Measurements from ENCODE around the gene ELMO2.

ELMO2 gene

DNA sequence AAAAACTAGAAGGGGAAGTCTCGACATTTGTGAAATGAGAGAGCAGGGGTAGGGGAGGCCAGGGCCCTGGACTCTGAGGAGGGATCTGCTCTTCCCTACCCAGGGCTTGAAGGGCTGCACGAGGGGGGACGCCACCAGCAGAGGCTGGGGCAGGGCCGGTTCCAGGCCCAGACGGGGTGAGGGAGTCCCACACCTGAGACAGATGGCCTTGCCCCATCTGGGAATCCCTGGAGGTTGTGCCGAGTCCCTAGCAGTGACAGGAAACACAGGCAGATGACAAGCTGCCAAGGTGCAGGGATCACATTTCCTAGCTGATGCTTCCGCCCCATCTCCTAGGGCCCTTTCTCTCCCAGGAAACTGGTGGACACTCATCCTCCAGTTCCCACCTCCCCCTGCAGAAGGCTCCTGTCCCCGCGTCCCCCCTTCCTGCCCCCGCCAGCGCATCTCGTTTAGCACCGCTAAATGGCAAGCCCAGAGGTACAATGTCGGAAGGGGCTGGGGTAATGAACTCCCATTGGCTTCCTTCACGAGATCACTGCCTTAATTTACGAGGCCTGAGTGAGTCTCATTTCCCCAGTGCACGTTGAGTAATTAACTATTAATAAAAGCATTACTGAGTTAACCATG is 63.0 kb downstream of the ELMO2 start:
- H3K4me3 ChIP-seq (ENCODE audit: low read depth, low read length) = no peak overlapping the region
- TF ChIP-seq, protein P1, sequence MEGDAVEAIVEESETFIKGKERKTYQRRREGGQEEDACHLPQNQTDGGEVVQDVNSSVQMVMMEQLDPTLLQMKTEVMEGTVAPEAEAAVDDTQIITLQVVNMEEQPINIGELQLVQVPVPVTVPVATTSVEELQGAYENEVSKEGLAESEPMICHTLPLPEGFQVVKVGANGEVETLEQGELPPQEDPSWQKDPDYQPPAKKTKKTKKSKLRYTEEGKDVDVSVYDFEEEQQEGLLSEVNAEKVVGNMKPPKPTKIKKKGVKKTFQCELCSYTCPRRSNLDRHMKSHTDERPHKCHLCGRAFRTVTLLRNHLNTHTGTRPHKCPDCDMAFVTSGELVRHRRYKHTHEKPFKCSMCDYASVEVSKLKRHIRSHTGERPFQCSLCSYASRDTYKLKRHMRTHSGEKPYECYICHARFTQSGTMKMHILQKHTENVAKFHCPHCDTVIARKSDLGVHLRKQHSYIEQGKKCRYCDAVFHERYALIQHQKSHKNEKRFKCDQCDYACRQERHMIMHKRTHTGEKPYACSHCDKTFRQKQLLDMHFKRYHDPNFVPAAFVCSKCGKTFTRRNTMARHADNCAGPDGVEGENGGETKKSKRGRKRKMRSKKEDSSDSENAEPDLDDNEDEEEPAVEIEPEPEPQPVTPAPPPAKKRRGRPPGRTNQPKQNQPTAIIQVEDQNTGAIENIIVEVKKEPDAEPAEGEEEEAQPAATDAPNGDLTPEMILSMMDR (IDR thresholded peaks at IDR 0.05; ENCODE audit: low read depth, low read length) = no peak
- TF ChIP-seq POLR2A (IDR thresholded peaks at IDR 0.05; ENCODE audit: extremely low read depth, insufficient read length) = no peak
- TF ChIP-seq, protein P2, sequence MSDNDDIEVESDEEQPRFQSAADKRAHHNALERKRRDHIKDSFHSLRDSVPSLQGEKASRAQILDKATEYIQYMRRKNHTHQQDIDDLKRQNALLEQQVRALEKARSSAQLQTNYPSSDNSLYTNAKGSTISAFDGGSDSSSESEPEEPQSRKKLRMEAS (IDR thresholded peaks at IDR 0.05; ENCODE audit: low read depth, low read length) = no peak
- TF ChIP-seq MYC (IDR thresholded peaks at IDR 0.05; ENCODE audit: low read depth, low read length) = no peak
- DNase-seq (ENCODE audit: low read depth) = no peak

DNA sequence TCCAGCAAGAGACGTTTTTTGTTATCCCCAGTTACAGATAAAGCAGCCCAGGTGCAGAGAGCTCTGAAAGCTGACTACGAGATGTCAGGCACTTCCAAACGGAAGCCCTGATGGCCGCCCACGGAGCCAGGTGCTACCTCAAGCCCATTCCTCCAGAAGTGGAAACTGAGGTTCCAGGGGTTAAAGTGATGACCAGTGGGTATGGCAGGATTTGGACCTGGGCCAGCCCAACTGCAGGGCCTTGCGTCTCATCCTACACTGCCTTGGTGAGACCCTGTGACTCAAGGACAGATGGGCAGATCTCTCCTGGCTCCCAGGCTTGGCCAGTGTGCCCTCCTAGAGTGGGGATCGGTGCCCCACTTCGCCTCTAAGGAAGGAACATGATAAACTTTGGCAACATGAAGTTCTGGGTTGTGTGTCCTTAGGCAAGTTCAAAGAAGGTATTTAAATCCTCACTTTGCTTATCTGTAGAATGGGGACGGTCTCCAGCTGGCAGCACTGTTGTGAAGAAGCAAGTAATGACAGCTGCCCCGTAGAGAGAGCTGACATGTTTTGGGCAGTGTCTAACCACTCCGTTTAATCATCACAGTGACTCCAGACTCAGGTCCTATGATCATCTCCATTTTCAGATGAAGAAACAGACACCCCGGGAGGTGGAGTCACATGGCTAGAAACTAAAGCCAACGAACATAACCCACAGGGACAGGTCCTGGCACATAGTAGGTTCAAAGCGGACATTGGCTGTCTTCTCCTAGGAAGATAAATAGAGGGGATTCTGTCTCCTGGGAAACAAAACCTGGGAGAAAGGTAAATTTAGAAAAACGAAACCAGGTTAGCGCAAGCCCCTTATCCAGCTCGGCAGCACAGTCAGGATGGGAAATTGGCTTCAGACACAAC is 63.7 kb downstream of the ELMO2 start:
- TF ChIP-seq POLR2A (IDR thresholded peaks at IDR 0.05; ENCODE audit: extremely low read depth, insufficient read length) (no peak), MYC (IDR thresholded peaks at IDR 0.05; ENCODE audit: low read depth, low read length) (no peak)
- TF ChIP-seq, protein P1 (IDR thresholded peaks at IDR 0.05; ENCODE audit: low read depth, low read length) = no peak
- TF ChIP-seq, protein P2 (IDR thresholded peaks at IDR 0.05; ENCODE audit: low read depth, low read length) = no peak
- no peak overlapping the region for H3K4me3 ChIP-seq (ENCODE audit: low read depth, low read length)
- no peak for DNase-seq (ENCODE audit: low read depth)

DNA sequence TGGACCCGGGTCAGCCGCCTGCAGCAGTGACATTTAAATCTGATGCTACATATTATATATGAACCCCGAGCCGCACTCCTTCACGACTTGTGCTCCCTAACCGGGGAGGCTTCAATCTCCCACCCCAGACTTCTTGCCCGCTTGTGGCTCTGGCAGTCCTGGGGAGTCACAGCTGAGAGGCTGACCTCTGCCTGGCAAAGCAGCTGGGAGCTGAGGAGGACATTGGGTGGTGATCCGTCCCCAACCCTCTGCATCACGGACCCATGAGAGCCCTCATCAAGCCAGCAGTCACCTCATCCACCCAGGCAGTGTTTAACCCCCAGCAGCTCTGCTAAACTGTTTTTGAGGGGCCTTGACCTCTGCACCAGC is 64.4 kb downstream of the ELMO2 start:
- H3K4me3 ChIP-seq (ENCODE audit: low read depth, low read length) = no peak overlapping the region
- TF ChIP-seq POLR2A (IDR thresholded peaks at IDR 0.05; ENCODE audit: extremely low read depth, insufficient read length) (no peak), MYC (IDR thresholded peaks at IDR 0.05; ENCODE audit: low read depth, low read length) (no peak)
- TF ChIP-seq, protein P2 (IDR thresholded peaks at IDR 0.05; ENCODE audit: low read depth, low read length) = no peak
- TF ChIP-seq, protein P1 (IDR thresholded peaks at IDR 0.05; ENCODE audit: low read depth, low read length) = no peak
- no peak for DNase-seq (ENCODE audit: low read depth)

DNA sequence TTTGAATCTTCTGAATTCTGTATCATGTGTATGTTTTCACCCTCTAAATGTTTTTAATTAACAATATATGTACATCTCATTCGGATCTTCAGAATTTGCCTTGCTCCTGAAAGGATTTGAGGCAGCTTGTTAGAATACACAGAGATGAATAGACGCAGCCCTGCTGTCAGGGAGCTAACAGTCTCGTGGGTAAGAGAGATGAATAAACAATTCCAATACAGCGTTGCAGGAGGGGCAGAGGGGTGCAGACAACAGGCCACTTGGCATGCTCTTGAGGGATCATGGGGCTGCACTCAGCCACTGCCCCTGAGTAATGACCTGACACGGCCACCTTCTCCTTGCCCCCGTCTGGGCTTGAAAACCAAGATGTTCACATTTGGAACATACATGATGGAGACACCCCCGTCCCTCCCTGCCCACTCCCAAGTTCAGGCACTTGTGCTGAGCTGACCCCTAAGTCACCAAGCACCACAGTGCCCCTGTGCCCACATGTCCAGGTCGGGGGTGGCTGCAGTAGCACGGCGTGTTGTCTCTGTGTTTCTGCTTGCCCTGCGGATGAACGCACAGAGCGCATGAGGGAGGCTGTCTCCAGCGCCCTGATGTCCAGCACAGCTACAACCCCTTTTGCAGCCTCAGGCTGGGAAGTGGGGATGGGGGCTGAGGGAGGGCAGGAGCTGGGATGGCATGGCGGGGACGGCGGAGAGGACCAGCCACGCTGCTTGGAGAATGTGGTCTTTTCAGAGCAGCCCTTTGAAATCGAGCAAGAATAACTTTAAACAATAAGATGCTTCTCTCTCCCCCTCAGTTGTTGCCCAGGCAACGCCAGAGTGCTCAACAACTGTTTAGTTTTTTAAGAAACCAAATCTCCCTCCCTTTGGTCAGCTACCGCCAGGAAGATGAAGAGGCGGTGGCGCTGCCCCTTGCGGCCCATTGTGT is 65.1 kb downstream of the ELMO2 start:
- no peak overlapping the region for H3K4me3 ChIP-seq (ENCODE audit: low read depth, low read length)
- DNase-seq (ENCODE audit: low read depth) = no peak
- TF ChIP-seq, protein P2 (IDR thresholded peaks at IDR 0.05; ENCODE audit: low read depth, low read length) = no peak
- TF ChIP-seq, protein P1 (IDR thresholded peaks at IDR 0.05; ENCODE audit: low read depth, low read length) = no peak
- TF ChIP-seq POLR2A (IDR thresholded peaks at IDR 0.05; ENCODE audit: extremely low read depth, insufficient read length) (no peak), MYC (IDR thresholded peaks at IDR 0.05; ENCODE audit: low read depth, low read length) (no peak)

DNA sequence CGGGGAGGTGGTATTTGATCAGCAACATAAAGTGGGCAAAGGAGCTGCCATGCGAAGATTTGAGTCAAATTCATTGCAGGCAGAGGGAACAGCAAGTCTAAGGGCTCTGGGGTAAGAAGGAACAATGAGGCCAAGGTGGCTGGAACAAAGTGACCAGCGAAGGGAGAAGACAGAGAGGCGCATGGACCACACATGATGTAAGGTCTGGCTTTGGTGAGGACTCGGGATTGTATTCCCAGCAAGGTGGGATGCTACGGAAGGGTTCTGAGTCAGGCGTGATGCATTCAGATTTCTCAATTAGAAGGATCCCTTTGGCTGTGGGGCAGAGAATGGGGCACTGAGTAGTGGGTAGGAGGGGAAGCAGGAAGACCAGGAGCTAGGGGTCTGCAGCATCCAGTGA is 67.4 kb downstream of the ELMO2 start:
- H3K4me3 ChIP-seq (ENCODE audit: low read depth, low read length) = no peak overlapping the region
- no peak for DNase-seq (ENCODE audit: low read depth)
- TF ChIP-seq, protein P1 (IDR thresholded peaks at IDR 0.05; ENCODE audit: low read depth, low read length) = no peak
- TF ChIP-seq POLR2A (IDR thresholded peaks at IDR 0.05; ENCODE audit: extremely low read depth, insufficient read length) = no peak

Data from NB4 (cell line).